ENCODE measurements around the gene ADAM12. TPM values are rescaled to one million over a fixed set of nuclear protein-coding genes. Genes with fewer than 3 reads are reported as not detected.

The ADAM12 gene
- total and polyA plus RNA-seq, 5 experiments from 2014 or later, result 0.49 TPM; not detected in 4

DNA sequence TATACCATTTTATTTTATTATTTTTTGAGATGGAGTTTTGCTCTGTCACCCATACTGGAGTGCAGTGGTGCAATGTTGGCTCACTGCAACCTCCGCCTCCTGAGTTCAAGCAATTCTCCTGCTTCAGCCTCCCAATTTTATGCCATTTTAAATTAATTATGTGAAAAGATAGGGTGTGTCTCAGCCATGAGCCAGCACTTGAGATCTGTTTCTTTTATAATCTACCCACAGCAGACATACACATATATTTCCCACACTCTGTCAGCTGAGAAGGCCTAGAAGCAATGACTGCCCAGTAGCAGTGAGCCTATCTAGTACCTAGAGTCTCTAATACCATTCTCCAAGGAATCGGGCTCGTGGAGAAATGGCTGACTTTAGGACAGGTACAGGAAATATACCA lies 70.5 kb downstream of the ADAM12 start:
- ATAC-seq (no peak), DNase-seq (no peak)
- no peak overlapping the region for H3K4me3 Mint-ChIP-seq
- POLR2A ChIA-PET, result no interaction called here
- no peaks in the 10 kb centered on the region for H3K27me3 Mint-ChIP-seq
- H3K36me3 Mint-ChIP-seq, result no peaks in the 10 kb centered on the region
- H3K9me3 Mint-ChIP-seq, result peaks cover 0 to 10% (median 0%) of the 10 kb centered on the region in 9 donors
- no peaks in the 10 kb centered on the region for H3K4me1 Mint-ChIP-seq
- H3K27ac Mint-ChIP-seq, result no peak overlapping the region

DNA sequence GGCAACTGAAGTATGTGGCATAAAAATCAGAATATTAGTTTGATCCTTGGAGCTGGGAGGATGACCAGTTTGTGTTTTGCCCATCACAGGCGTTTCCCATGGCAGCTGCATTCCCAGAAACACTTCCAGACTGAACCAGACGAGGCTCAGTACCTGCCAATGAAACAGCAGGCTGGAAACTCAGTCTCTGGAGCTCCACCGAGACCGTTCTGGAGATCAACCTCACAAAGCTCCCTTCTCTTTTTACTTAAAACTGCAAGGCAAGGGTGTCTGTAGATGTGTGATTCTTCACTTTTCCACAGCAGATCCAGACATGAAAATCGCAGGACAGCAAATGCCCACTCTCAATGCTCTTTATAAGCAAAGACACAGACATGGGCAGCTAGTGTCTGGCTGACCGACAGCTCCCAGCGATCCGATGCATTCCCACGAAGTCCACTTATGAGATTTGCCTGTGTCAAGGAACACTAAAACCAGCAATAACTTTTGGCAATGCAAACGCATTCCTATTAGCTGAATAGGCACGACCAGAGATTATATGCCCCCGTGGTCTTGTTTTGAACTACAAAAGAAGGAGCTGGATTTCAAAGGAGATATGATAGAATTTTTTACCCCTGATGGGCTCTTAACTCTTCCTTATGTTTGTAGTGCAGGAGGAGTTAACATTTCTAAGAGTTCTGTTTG lies 72.6 kb downstream of the ADAM12 start:
- Mint-ChIP-seq H3K36me3 (no peaks in the 10 kb centered on the region), H3K27ac (no peak overlapping the region), H3K9me3 (peaks cover 0 to 10% (median 0%) of the 10 kb centered on the region in 9 donors), H3K27me3 (no peaks in the 10 kb centered on the region), H3K4me3 (no peak overlapping the region), H3K4me1 (no peaks in the 10 kb centered on the region)
- no peak for ATAC-seq
- POLR2A ChIA-PET, result no interaction called here
- DNase-seq, result no peak

GRCh38 chr10:126314863-126315493 lies 73.3 kb downstream of the ADAM12 start:
- POLR2A ChIA-PET, result no interaction called here
- Mint-ChIP-seq H3K4me3 (no peak overlapping the region), H3K27me3 (peaks cover 0 to 6% (median 3%) of the 10 kb centered on the region in 5 donors), H3K36me3 (no peaks in the 10 kb centered on the region), H3K4me1 (no peaks in the 10 kb centered on the region), H3K9me3 (peaks cover 0 to 10% (median 0%) of the 10 kb centered on the region in 9 donors), H3K27ac (no peak overlapping the region)
- ATAC-seq, result no peak
- no peak for DNase-seq

DNA sequence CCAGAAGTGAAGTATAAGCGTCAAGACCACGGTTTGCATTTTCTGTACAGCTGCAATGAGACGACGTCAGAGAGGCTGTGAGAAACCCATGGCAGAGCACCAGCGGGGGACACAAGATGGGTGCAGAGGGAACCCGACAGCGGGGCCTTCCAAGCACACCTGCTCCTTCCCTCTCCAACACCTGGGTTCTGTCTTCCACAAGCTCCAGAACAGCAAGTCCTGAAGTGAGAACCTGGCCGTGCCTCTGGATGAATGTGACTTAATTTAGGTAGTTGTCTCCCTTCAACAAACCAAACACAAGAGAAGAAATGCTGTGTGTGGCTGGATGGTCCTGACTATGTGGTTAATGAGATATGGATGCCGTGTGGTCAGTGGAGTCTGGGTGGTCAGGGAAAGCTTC lies 76.1 kb downstream of the ADAM12 start:
- H3K36me3 Mint-ChIP-seq, result no peaks in the 10 kb centered on the region
- ATAC-seq, result no peak
- POLR2A ChIA-PET, result no interaction called here
- no peaks in the 10 kb centered on the region for H3K4me1 Mint-ChIP-seq
- peaks cover 0 to 10% (median 0%) of the 10 kb centered on the region in 9 donors for H3K9me3 Mint-ChIP-seq
- no peak for DNase-seq
- no peak overlapping the region for H3K27ac Mint-ChIP-seq
- H3K27me3 Mint-ChIP-seq, result peaks cover 0 to 20% (median 4%) of the 10 kb centered on the region in 5 donors
- no peak overlapping the region for H3K4me3 Mint-ChIP-seq

DNA sequence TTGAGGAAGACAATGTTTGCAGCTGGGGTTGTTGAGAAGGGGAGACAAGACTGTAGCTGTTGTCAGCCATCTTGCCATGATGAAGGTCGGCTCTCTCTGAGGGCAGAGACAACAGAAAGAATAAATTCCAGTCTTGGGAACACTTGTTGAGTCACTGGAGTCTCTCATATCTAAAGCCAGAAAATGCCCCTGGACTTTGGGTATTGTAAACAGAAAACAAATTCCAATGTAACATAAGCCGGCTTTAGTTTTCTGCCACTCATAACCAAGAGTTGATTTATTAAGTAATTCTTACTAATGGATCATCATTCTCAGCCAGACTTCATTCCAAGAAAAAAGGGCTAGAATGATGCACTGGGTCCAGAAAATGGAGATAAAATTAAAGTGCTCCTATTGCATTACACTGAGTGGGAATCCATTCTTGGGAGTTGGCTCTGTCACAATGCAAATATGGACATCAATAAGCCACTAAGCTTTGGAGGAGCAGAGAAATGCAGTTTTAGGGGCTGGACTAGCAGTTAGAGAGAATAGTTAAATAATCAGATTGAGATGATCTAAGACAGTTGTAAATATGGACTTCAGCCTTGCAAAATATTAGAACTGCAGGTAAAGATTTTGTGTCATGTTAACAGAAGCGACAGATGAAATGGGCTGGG lies 78.9 kb downstream of the ADAM12 start:
- peaks cover 0 to 20% (median 4%) of the 10 kb centered on the region in 5 donors for H3K27me3 Mint-ChIP-seq
- no peaks in the 10 kb centered on the region for H3K4me1 Mint-ChIP-seq
- H3K4me3 Mint-ChIP-seq, result no peak overlapping the region
- POLR2A ChIA-PET, result no interaction called here
- DNase-seq (no peak), ATAC-seq (no peak)
- no peak overlapping the region for H3K27ac Mint-ChIP-seq
- peaks cover 0 to 2% (median 0%) of the 10 kb centered on the region in 3 donors for H3K36me3 Mint-ChIP-seq
- peaks cover 0 to 15% (median 4%) of the 10 kb centered on the region in 9 donors for H3K9me3 Mint-ChIP-seq

DNA sequence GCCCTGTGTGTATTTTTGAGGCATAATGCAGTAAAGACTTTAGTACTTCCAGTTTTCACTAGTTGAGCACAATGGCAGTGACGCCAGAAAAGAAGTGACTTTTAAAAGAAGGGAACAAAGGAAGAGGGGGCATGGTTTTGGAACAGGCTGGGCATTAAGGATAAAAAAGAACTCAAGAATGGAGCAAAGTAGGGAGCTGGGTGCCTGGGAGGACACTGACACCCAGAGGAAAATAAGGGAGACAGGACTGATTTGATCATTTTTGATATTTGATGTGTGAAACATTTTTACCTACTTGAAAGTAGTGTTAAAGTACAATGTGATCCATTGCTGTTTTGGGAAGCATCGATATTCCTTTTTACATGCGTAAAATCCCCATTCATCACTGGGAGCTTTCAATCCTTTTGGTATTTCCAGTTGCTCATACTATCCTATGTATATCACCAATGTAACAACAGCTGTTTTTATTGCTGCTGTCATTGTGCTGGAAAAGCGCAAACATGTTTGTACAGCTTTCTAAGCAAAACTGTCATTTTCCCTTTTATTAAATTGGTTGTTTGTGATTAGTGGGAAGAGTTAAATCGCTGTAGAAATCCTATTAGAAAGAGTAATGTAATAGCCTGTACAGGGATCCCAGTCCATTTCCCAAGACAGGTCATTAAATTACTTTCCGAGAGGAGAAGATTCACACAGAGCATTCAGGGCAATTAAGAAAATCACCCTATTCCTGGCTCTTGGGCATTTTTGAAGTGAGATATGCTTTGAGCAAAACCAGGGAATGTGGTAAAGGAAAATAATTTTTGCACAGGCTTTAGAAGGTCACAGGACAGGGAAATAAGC lies 85.2 kb downstream of the ADAM12 start:
- ATAC-seq (no peak), DNase-seq (no peak)
- Mint-ChIP-seq H3K36me3 (peaks cover 0 to 8% (median 0%) of the 10 kb centered on the region in 3 donors), H3K27ac (no peak overlapping the region), H3K4me1 (no peaks in the 10 kb centered on the region), H3K27me3 (no peaks in the 10 kb centered on the region), H3K9me3 (peaks cover 5 to 16% (median 9%) of the 10 kb centered on the region in 9 donors), H3K4me3 (no peak overlapping the region)
- POLR2A ChIA-PET, result no interaction called here

GRCh38 chr10:126302476-126302756 lies 85.9 kb downstream of the ADAM12 start:
- peaks cover 5 to 16% (median 9%) of the 10 kb centered on the region in 9 donors for H3K9me3 Mint-ChIP-seq

DNA sequence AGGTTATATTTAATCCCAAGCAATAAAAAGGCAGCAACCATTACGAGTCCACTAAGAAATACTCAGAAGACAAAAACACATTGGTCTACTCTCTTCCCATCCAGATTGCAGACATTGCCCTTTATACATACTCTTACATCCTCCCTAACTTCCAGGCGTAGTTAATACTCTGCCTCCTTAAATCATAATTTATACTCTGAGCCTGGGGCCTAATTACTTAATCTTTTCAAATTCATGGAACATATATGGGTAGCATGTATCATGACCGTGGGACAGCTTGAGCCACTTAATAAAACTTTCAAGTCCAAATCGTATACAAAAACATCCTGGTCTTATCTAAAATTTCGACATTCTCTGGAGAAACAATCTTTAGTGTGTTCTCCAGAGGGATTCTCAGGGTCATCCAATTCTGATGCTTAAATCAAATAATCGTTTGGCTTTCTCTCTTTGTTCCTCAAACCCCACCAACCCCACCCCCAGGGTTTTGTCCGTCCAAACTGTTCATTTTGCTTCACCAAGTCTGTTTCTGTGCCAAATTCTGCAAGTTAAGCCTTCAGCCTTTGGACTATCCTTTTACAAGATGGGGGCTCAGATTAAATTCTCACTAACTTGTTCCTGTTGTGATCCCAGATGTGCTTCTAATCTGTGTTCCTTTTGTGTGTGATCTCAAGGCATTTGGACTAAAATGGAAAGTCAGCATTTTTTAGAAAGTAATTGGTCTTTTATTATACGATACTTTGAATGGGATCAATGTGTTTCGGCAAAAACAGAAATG lies 86.4 kb downstream of the ADAM12 start:
- ATAC-seq (no peak), DNase-seq (no peak)
- peaks cover 0 to 8% (median 0%) of the 10 kb centered on the region in 3 donors for H3K36me3 Mint-ChIP-seq
- H3K27ac Mint-ChIP-seq, result no peak overlapping the region
- POLR2A ChIA-PET, result no interaction called here
- H3K4me3 Mint-ChIP-seq, result no peak overlapping the region
- peaks cover 5 to 16% (median 9%) of the 10 kb centered on the region in 9 donors for H3K9me3 Mint-ChIP-seq
- no peaks in the 10 kb centered on the region for H3K27me3 Mint-ChIP-seq
- H3K4me1 Mint-ChIP-seq, result no peaks in the 10 kb centered on the region

More at GRCh38 chr10:126302476-126302756, 85.9 kb downstream of the ADAM12 start:
- no peak for ATAC-seq
- no peaks in the 10 kb centered on the region for H3K4me1 Mint-ChIP-seq
- no peak overlapping the region for H3K27ac Mint-ChIP-seq
- H3K36me3 Mint-ChIP-seq, result peaks cover 0 to 8% (median 0%) of the 10 kb centered on the region in 3 donors
- H3K4me3 Mint-ChIP-seq, result no peak overlapping the region
- DNase-seq, result no peak
- no peaks in the 10 kb centered on the region for H3K27me3 Mint-ChIP-seq
- POLR2A ChIA-PET, result no interaction called here

- no peaks in the 10 kb centered on the region for H3K36me3 Mint-ChIP-seq
- DNase-seq (no peak), ATAC-seq (no peak)
- no peak overlapping the region for H3K27ac Mint-ChIP-seq
- H3K4me3 Mint-ChIP-seq, result no peak overlapping the region
- no peaks in the 10 kb centered on the region for H3K4me1 Mint-ChIP-seq
- POLR2A ChIA-PET, result no interaction called here
- H3K27me3 Mint-ChIP-seq, result peaks cover 0 to 11% (median 5%) of the 10 kb centered on the region in 5 donors
- H3K9me3 Mint-ChIP-seq, result peaks cover 0 to 4% (median 2%) of the 10 kb centered on the region in 9 donors
These were observed 93.8 kb downstream of the ADAM12 start for GRCh38 chr10:126294451-126294850.

DNA sequence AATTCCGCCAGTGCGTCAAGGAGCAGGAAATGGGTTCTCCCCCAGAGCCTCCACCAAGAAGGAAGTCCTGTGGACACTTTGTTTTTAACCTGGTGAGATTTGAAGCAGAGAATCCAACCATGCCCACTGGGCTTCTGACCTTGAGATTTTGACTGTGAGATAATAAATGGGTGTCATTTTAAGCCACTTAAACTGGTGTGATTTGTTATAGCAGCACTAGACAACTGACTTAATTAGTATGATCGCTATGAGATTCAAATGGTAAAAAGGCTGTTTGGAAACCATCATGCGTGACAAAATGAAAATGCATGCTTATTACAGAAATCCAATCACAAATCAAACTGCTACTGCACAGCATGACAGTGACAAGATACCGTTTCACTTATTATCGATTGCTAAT lies 98.0 kb downstream of the ADAM12 start:
- no peaks in the 10 kb centered on the region for H3K4me1 Mint-ChIP-seq
- DNase-seq (no peak), ATAC-seq (no peak)
- H3K36me3 Mint-ChIP-seq, result no peaks in the 10 kb centered on the region
- POLR2A ChIA-PET, result no interaction called here
- H3K27ac Mint-ChIP-seq, result no peak overlapping the region
- H3K27me3 Mint-ChIP-seq, result peaks cover 0 to 18% (median 12%) of the 10 kb centered on the region in 5 donors
- peaks cover 0 to 4% (median 0%) of the 10 kb centered on the region in 9 donors for H3K9me3 Mint-ChIP-seq
- H3K4me3 Mint-ChIP-seq, result no peak overlapping the region

DNA sequence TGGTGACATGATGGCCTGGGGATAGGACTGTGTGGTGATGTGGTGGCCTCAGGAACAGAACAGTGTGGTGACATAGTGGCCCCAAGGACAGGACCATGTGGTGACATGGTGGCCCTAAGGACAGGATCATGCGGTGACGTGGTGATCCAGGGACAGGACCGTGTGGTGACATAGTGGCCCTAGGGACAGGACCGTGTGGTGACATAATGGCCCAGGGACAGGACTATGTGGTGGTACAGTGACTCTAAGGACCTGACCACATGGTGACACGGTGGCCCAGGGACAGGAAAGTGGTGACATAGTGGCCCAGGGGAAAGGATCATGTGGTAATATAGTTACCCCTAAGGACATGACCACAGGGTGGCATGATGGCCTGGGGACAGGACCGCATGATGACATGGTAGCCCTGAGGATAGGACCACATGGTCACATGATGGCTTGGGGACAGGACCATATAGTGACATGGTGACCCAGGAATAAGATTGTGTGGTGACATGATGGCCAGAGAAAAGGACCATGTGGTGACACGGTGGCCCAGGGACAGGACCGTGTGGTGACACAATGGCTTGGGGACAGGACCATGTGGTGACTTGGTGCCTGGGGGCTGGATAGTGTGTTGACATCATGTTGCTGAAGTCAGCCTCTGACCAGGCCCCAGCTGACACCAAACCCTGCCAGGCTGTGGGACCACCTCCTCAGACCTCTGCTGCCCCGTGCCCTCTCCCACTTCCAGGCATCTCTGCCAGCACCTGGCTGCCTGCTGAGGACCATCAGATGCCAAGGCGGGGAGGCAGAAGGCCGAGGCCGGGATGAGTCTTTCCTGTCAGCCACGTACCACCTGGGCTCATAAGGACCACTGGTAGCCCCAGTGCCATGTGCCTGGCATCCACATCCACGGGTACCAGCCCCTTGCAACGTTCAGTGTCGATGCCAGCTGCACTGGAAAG lies 99.5 kb downstream of the ADAM12 start:
- DNase-seq (no peak), ATAC-seq (no peak)
- H3K4me3 Mint-ChIP-seq, result no peak overlapping the region
- H3K36me3 Mint-ChIP-seq, result no peaks in the 10 kb centered on the region
- peaks cover 0 to 16% (median 10%) of the 10 kb centered on the region in 5 donors for H3K27me3 Mint-ChIP-seq
- no peak overlapping the region for H3K27ac Mint-ChIP-seq
- no peaks in the 10 kb centered on the region for H3K4me1 Mint-ChIP-seq
- POLR2A ChIA-PET, result no interaction called here
- H3K9me3 Mint-ChIP-seq, result peaks cover 0 to 5% (median 2%) of the 10 kb centered on the region in 9 donors
